Medulla oblongata (tissue), 1 donor: ENCODE data around the gene PRKRIP1.
"Not testable (repeated sequence)": the region's sequence is repeated elsewhere in the genome, so short reads cannot be mapped to it uniquely, and the experiment has no call there.

Source experiments
- DNase-seq: peaks from one replicate; pipeline ENCODE4 v3.0.0-alpha.2; 2015; ENCODE audit errors: extremely low spot score

PRKRIP1 gene

GRCh38 chr7:102457352-102457924, 61.3 kb downstream of the PRKRIP1 start:
- no peak for DNase-seq

DNA sequence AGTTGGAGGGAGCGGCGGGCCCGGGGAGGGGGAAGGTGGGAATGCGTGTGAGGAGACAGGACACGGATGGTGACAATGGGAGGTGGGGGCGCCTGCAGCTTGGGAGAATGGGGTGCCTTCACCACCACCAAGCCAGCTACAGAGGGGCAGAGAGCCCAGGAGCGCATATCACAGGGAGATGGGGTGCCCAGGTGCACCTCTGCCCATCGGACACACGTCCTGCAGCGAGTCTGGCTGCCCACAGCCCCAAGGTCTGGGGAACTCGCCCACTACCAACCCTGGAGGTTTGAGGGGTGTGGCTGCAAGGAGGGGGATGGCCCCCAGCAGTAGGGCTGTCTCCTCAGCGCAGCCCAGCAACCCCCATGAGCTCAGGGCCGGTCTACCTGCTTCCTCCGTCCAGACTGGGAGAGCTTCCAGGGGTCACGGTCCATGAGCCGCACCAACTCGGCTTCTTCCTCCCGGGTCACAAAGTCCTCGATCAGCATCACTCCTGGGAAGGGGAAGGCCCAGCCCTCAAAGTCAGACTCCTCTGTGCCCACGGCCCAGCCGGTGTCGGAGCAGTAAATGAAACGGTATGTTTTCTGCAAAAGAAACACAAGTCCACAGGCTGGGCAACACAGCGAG, 63.2 kb downstream of the PRKRIP1 start:
- no peak for DNase-seq

DNA sequence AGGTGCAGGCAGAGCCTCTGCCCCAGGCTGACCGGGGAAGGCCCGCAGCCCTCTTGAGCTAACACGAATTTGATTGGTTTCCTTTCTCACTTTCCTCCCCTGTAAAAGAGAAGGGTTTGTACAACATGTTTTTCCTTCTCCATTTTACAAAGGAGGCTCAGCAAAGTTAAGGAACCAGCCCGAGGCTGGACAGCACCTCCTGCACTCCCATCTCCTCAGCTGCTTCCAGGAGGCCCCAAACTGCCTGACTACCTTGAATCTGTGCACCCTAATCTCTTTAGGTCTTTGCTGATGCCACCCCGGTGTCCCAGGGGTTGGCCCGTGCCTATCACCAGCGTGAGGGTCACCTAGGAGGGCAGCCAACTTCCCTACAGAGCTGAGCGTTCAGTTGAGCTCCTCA, 64.3 kb downstream of the PRKRIP1 start:
- no peak for DNase-seq

DNA sequence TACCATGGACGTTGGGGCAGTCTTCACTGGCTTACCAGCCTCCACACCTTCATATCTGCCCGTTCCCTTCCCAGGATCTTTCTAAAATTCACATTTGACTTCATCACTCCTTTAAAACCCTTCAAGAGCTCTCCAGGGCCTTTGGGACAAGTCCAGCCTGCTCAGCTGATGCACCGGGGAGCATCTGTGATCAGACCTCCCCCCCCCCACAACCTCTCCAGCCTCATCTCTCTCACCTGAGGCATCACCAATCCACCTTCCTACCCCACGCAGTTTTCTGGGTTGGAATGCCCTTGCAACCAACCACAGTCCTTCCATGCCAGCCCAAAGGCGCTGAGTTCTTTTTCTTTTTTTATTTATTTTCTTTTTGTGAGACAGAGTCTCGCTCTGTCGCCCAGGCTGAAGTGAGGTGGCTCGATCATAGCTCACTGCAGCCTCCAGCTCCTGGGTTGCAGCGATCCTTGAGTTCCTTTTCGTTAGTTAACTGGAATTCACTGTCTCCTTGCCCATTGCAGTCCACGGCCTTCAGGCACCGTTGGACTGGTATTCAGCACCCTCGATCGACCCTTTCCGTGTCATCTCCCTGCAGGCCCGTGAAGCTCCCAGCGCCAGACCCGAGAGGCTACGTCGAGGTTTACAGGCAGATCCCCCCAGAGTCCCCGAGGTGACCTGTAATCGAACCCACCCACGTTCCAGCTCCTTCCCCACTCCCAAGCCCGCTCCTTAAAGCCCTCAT, 67.8 kb downstream of the PRKRIP1 start:
- DNase-seq: no peak

DNA sequence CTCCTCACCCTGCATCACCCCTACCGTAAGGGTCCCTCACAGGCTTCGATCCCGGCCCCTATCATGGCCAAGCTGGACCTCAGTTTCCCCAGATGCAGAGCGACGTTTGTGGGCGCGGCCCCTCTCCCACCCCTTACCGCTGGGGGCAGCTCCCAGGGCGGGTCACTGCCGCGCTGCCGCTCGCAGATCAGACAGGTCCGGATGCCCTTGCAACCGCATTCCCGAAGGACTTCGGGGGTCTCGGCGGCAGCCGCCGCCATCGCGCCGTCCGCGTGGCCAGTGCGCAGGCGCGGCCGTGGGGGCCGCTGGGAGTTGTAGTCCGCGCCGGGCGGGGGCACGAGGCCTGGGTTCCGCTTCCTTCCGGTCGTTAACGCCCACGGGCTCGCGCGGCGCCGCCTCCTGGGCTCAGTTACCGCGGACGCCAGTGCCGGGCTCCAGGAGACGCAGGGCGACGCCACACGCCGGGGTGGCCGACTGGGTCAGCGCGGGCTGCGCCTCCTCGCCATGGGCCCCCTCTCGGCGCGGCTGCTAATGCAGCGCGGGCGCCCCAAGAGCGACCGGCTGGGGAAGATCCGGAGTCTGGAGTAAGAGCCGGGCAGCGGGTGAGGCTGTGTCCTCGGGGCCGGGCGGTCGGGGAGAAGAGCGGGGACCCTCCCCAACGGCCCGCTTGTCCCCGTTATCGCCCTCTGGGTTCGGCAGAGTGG, 68.6 kb downstream of the PRKRIP1 start, which contains the start of the genes ALKBH4 and LRWD1:
Gene ALKBH4, minus strand, starts transcription at position 287 of the 704 bp plus-strand sequence. Its CDS starts 27 bp downstream, at position 260.
Gene LRWD1, plus strand, starts transcription at position 408 of the 704 bp plus-strand sequence. Its CDS starts 97 bp downstream, at position 505.
- DNase-seq: peak; percentile 94

DNA sequence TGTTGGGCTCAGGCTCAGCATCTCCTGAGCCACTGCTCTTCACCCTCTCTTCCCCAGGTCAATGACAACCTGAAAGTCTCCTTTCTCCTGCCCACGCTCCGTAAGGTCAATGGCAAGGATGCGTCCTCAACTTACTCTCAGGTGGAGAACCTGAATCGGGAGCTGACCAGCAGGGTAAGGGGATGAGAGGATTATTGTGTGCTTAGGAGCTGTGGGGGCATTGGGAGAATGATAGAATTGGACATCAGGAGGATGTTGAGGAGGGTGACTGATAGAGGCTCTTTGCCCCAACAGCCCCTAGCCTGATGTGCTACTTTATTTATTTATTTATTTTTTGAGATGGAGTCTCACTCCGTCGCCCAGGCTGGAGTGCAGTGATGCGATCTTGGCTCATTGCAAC, 69.9 kb downstream of the PRKRIP1 start:
- DNase-seq: no peak

DNA sequence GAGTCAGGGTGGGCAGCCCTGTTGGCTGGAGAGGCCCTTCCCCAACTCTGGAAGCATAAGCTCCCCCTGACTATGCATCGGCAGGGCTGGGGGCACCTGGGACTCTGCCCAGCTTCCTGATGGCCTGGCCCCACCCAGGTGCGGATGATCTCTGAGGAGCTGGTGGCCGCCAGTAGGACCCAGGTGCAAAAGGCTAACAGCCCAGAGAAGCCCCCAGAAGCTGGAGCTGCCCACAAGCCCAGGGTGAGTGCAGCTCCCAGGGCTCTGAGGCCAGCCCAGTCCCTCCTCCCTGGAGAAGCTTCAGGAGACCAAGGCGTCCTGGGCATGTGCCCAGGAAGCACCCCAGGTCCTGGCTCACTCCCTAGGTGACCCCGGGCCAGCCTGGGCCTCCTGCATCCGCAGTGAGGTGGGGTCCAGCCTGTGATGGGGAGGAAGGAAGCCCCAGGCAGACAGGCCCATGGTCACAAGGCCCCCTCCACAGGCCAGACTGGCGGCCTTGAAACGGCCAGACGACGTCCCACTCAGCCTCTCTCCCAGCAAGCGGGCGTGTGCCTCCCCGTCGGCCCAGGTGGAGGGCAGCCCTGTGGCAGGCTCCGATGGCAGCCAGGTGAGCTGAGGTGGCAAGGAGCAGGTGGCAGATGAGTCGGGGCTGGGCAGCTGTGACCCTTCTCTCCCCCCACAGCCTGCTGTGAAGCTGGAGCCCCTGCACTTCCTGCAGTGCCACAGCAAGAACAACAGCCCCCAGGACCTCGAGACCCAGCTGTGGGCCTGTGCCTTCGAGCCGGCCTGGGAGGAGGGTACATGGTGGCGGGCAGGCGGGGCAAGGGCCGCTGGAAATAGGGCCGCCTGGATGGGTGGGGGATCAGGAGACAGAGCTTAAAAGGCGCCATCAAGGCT, 71.7 kb downstream of the PRKRIP1 start:
- DNase-seq: no peak

DNA sequence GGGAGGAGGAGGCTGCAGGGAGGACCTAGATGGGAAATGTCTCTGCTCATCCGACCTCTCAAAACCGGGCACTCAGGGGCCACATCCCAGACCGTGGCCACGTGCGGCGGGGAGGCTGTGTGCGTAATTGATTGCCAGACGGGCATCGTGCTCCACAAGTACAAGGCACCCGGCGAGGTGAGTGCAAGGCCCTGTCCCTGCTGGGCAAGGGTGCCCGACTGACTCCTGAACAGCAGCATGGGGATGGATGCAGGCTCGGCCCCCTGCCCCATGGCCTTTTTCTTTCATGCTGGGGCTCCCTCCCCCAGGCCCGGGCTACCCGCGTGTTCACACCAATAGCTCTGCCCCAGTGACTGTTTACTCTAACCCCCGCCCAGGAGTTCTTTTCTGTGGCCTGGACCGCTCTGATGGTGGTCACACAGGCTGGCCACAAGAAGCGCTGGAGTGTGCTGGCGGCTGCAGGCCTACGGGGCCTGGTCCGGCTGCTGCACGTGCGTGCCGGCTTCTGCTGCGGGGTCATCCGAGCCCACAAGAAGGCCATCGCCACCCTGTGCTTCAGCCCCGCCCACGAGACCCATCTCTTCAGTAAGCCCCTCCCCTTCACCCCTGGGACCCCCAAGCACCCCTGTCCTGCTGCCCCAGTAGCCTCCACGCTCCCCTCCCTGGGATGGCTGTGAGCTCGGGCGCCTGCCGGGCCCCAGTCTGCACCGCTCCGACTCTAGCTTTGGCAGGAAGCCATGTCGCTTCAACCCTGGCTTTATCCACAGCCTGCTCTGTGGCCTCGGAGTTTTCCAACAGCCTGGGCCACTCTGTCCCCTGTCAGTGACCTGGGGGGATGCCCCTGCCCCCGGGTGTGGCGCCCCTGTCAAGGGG, 72.6 kb downstream of the PRKRIP1 start:
- DNase-seq: no peak

- DNase-seq: no peak
Observed at GRCh38 chr7:102469351-102469971, 73.3 kb downstream of the PRKRIP1 start.

GRCh38 chr7:102469972-102470825, 74.0 kb downstream of the PRKRIP1 start:
- no peak for DNase-seq

- no peak for DNase-seq
Observed at GRCh38 chr7:102471791-102472125, 75.6 kb downstream of the PRKRIP1 start.

DNA sequence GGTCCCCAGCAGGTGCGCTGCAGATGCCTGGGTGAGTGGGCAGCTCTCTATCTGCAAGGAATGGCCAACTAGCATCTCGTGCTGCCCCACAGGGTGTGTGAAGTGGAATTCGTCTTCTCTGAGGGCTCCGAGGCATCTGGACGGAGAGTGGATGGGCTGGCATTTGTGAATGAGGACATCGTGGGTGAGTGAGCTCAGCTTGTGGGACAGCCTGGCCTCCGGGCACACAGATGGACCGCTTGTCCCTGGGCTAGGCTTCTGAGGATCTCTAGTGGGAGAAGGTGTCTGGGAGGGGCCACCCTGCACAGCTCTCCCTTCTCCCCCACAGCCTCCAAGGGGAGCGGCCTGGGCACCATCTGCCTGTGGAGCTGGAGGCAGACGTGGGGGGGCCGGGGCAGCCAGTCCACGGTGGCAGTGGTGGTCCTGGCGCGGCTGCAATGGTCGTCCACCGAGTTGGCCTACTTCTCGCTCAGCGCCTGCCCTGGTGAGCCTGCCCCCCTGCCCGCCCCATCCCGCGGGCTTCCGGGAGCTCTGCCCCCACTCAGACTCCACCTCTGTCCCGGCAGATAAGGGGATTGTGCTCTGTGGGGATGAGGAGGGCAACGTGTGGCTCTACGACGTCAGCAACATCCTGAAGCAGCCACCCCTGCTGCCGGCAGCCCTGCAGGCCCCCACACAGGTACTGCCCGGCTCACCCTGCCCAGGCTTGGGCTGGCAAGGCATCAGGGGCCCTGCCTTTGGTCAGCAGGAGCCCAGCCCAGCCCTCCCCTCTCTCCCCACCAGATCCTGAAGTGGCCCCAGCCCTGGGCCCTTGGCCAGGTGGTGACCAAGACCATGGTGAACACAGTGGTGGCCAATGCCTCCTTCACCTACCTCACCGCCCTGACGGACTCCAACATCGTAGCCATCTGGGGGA, 76.2 kb downstream of the PRKRIP1 start:
- no peak for DNase-seq

DNA sequence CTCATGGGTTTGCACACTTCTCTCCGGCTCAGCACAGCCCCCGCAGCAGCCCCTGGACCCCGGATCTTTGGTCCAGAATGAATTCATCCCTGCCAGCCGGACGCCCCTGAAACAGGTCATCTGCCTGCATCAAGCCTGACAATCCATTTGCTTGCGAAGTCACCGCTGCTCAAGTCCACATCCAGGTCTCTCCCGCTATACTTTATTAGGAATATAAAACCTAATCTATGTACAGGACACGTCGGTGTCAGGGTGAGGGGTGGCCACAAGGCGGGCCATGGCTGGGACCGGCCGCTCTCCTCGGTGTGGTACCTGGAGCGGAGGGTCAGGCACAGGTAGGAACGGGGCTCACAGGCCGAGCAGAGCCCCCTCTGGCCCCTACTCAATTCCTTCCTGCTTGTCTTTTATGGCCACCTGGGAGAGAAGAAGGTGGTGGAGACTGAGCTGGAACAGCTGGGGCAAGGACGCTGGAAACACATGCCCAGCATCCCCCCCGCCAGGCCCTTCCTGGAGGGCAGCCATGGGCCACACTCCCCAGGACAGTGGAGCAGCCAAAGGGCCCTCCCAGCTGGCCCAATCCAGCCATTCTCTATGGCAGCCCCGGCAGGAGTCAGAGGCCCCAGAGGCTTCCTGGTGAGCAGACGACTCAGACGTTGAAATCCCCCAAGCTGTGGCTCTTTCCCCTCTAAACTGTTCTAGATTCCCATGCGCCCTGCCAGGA, 77.3 kb downstream of the PRKRIP1 start:
- peak; percentile 41 for DNase-seq

GRCh38 chr7:102474116-102474515, 78.0 kb downstream of the PRKRIP1 start:
- DNase-seq: not testable (repeated sequence)

DNA sequence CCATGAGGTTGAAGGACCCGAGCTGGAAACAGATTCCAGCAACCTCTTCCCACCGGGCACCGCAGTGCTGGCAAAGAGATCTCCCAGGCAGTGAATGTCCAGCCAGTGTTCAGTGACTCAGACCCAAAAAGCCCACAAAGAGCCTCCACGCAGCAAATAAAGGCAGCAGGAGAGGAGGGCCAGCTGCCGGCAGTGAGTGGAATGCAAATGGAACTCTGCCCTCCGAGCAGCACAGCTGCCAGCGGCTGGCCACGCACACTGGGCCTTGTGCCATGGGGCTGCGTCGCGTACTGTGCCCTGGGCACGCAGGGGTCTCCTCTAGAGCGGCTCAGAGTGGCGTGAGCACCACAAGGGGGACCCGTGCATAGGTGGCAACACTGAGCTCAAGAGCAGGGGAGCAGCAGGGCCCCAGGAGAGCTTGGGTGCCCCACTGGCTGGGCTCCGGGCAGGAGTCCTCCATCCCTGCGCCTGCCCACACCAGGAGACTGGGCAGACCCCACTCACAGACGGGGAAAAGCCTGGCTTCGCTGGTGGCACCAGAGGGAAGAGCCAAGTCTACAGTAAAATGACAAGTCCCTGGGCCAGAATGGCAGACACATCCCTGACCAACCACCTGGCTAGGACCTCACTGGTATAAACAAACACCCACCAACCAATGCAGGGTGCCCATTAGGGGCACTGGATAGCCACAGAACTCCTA, 78.7 kb downstream of the PRKRIP1 start:
- not testable (repeated sequence) for DNase-seq
